ENCODE data around the gene AKAP6.

DNA sequence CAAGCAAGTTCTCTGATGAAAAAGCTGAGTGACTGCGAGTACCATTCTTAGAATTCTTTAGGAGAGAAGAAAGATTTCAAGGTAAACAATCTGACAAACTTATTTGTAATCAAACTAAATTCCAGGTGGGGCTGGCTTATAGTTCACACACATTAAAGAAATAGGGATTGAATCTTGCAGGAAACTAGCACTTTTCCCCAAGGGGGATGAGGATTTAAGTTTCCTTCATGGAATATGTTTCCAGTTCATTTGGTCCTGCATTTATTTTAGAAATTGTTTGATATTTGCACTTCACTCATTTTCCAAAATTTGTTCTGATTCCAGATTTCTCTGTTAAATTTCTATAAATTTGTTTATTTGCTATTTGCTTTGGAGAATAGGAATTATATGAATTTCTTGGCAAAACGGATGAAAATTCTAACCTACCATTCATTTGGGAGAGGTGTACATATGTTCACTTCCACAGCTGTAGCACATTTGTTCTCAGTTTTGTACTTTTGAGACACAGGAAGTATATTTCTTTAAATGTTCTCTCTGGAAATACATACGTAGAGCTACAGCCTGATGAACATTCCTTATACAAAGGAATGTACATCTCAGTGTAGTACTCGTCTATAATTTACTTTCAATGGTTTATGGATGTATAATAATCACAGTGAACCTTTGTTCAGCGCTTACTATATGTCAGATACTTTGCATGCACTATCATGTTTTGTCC, 145.5 kb downstream of the AKAP6 start:
- TF ChIP-seq, protein P1, sequence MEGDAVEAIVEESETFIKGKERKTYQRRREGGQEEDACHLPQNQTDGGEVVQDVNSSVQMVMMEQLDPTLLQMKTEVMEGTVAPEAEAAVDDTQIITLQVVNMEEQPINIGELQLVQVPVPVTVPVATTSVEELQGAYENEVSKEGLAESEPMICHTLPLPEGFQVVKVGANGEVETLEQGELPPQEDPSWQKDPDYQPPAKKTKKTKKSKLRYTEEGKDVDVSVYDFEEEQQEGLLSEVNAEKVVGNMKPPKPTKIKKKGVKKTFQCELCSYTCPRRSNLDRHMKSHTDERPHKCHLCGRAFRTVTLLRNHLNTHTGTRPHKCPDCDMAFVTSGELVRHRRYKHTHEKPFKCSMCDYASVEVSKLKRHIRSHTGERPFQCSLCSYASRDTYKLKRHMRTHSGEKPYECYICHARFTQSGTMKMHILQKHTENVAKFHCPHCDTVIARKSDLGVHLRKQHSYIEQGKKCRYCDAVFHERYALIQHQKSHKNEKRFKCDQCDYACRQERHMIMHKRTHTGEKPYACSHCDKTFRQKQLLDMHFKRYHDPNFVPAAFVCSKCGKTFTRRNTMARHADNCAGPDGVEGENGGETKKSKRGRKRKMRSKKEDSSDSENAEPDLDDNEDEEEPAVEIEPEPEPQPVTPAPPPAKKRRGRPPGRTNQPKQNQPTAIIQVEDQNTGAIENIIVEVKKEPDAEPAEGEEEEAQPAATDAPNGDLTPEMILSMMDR (conservative IDR thresholded peaks at IDR 0.05; ENCODE audit: low read length): no peak
- no peak for TF ChIP-seq EZH2phosphoT487 (IDR thresholded peaks at IDR 0.05; ENCODE audit: borderline replicate concordance, low read depth, low read length)

All from OCI-LY7 (cell line).